Measurements from ENCODE around the gene PTEN.
"Not testable (repeated sequence)": the region's sequence is repeated elsewhere in the genome, so short reads cannot be mapped to it uniquely, and the experiment has no call there.

PTEN gene

GRCh38 chr10:87867453-87867852, 4.0 kb downstream of the PTEN start:
- no peak overlapping the region for H3K27ac ChIP-seq
- TF ChIP-seq ZFX (IDR thresholded peaks at IDR 0.05; ENCODE audit: borderline replicate concordance) (no peak), CTCF (IDR thresholded peaks at IDR 0.05) (no peak)

- H3K27ac ChIP-seq, result no peak overlapping the region
- no peak for TF ChIP-seq ZFX (IDR thresholded peaks at IDR 0.05; ENCODE audit: borderline replicate concordance)
- no peak for TF ChIP-seq CTCF (IDR thresholded peaks at IDR 0.05)
Measured at GRCh38 chr10:87868277-87868676, 4.9 kb downstream of the PTEN start.

- not testable (repeated sequence) for H3K27ac ChIP-seq
Measured at GRCh38 chr10:87869139-87869538, 5.7 kb downstream of the PTEN start.

- no peak overlapping the region for H3K27ac ChIP-seq
- TF ChIP-seq ZFX (IDR thresholded peaks at IDR 0.05; ENCODE audit: borderline replicate concordance), result no peak
- no peak for TF ChIP-seq CTCF (IDR thresholded peaks at IDR 0.05)
Measured at GRCh38 chr10:87869773-87870551, 6.5 kb downstream of the PTEN start.

GRCh38 chr10:87872828-87873227, 9.4 kb downstream of the PTEN start:
- TF ChIP-seq CTCF (IDR thresholded peaks at IDR 0.05) (no peak), ZFX (IDR thresholded peaks at IDR 0.05; ENCODE audit: borderline replicate concordance) (no peak)
- H3K27ac ChIP-seq, result no peak overlapping the region

GRCh38 chr10:87873656-87874055, 10.2 kb downstream of the PTEN start:
- no peak for TF ChIP-seq CTCF (IDR thresholded peaks at IDR 0.05)
- no peak for TF ChIP-seq ZFX (IDR thresholded peaks at IDR 0.05; ENCODE audit: borderline replicate concordance)
- H3K27ac ChIP-seq, result no peak overlapping the region

- H3K27ac ChIP-seq, result no peak overlapping the region
Measured at GRCh38 chr10:87875929-87876571, 12.6 kb downstream of the PTEN start.

GRCh38 chr10:87878664-87879459, 15.4 kb downstream of the PTEN start:
- H3K27ac ChIP-seq, result no peak overlapping the region
- TF ChIP-seq ZFX (IDR thresholded peaks at IDR 0.05; ENCODE audit: borderline replicate concordance), result no peak
- TF ChIP-seq CTCF (IDR thresholded peaks at IDR 0.05), result no peak

More at GRCh38 chr10:87875929-87876571, 12.6 kb downstream of the PTEN start:
- no peak for TF ChIP-seq ZFX (IDR thresholded peaks at IDR 0.05; ENCODE audit: borderline replicate concordance)

All from 22Rv1 (cell line).